Measurements from ENCODE around the gene OR1S1. TPM values are rescaled to one million over a fixed set of nuclear protein-coding genes. Genes with fewer than 3 reads are reported as not detected.

OR1S1 gene
- total RNA-seq: not detected in 2 replicates

GRCh38 chr11:58212420-58212819 lies at the start of gene OR1S1:
OR1S1 (plus strand) TSS chr11:58212720.

DNA sequence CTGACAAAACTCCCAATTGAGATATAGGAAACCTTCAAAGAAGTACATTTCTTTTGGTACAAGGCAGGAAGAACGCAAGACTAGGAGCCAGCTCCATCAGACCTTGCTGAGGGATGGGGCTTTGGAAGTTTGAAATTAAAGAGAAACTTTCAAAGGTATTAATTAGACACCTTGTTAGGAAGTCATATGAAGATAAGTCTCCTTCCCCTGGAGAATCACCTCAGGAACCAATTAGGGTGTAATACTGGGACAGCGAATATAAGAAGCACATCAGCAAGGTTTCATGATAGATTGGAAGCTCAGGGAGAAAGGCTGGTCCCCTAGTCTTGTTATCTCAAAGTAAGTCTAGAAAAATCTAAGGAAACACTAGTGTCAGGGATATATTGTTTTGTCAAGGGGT lies 23.8 kb upstream of the OR1S1 start, which contains the start of gene OR9Q2:
Gene OR9Q2, plus strand, starts transcription at position 301 of the 400 bp plus-strand sequence. CDS start 1,421 bp downstream, outside the sequence.

DNA sequence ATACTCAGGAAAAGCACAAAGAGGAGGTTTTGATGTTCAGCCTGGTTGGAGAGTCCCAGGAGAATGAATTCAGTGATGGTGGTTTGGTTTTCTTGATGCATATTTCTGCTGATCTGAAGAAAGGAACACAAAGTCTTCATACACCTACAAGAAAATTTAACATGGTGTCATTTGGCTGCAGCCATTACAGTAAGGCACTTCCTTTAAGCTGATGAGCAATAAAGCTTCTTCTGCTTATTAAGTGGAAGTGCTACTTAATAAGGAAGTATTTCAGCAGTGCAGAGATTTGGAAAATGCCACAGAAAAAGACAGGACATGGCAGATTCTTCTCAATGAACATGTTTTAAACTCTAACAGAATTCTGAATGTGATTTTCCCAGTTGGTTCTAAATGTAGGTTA lies 8.5 kb upstream of the OR1S1 start, which contains the start of gene OR1S2:
Gene OR1S2, minus strand, starts transcription at position 101 of the 400 bp plus-strand sequence. Its CDS starts 0 bp downstream, at position 101.

Other genes starting within 250 kb of the OR1S1 start
- gene OR9Q1, start 188.8 kb upstream of the OR1S1 start, total RNA-seq: not detected in 2 replicates
- gene OR6Q1, start 181.8 kb upstream of the OR1S1 start, total RNA-seq: not detected in 2 replicates
- not detected in 2 replicates for gene OR9I1, start 87.2 kb upstream of the OR1S1 start, total RNA-seq
- not detected in 2 replicates for gene OR9Q2, start 23.6 kb upstream of the OR1S1 start, total RNA-seq
- not detected in 2 replicates for gene OR1S2, start 8.6 kb upstream of the OR1S1 start, total RNA-seq
- not detected in 2 replicates for gene OR10Q1, start 16.2 kb downstream of the OR1S1 start, total RNA-seq
- not detected in 2 replicates for gene OR10W1, start 55.5 kb downstream of the OR1S1 start, total RNA-seq
- gene OR5B17, start 146.3 kb downstream of the OR1S1 start, total RNA-seq: not detected in 2 replicates
- not detected in 2 replicates for gene OR5B3, start 194.2 kb downstream of the OR1S1 start, total RNA-seq
- gene OR5B2, start 215.4 kb downstream of the OR1S1 start, total RNA-seq: not detected in 2 replicates
- not detected in 2 replicates for gene OR5B12, start 229.5 kb downstream of the OR1S1 start, total RNA-seq